Effector CD8-positive, alpha-beta T cell (primary cell): ENCODE measurements around the gene C6.
"Not testable (repeated sequence)": the region's sequence is repeated elsewhere in the genome, so short reads cannot be mapped to it uniquely, and the experiment has no call there.

Source experiments
- DNase-seq: peaks from one replicate; lab custom pipeline; 2025; lab: John Stamatoyannopoulos, UW

Gene C6

GRCh38 chr5:41199660-41200059 is 13.7 kb downstream of the C6 start:
- DNase-seq, result no peak

GRCh38 chr5:41196197-41196596 is 17.1 kb downstream of the C6 start:
- DNase-seq, result no peak

- no peak for DNase-seq
Observed at GRCh38 chr5:41195228-41195627, 18.1 kb downstream of the C6 start.

- DNase-seq, result no peak
Observed at GRCh38 chr5:41194339-41194738, 19.0 kb downstream of the C6 start.

- no peak for DNase-seq
Observed at GRCh38 chr5:41193456-41194205, 19.7 kb downstream of the C6 start.

- no peak for DNase-seq
Observed at GRCh38 chr5:41191249-41191648, 22.1 kb downstream of the C6 start.

GRCh38 chr5:41186143-41186542 is 27.2 kb downstream of the C6 start:
- no peak for DNase-seq

GRCh38 chr5:41183331-41183730 is 30.0 kb downstream of the C6 start:
- not testable (repeated sequence) for DNase-seq

GRCh38 chr5:41182666-41183065 is 30.7 kb downstream of the C6 start:
- no peak for DNase-seq

- DNase-seq, result no peak
Observed at GRCh38 chr5:41181691-41182564, 31.4 kb downstream of the C6 start.

- DNase-seq, result no peak
Observed at GRCh38 chr5:41176952-41177351, 36.4 kb downstream of the C6 start.

- no peak for DNase-seq
Observed at GRCh38 chr5:41172012-41172411, 41.3 kb downstream of the C6 start.

GRCh38 chr5:41161271-41161670 is 52.1 kb downstream of the C6 start:
- DNase-seq, result no peak

- no peak for DNase-seq
Observed at GRCh38 chr5:41157272-41157894, 55.9 kb downstream of the C6 start.

- no peak for DNase-seq
Observed at GRCh38 chr5:41156739-41157138, 56.6 kb downstream of the C6 start.

- DNase-seq, result no peak
Observed at GRCh38 chr5:41154491-41154890, 58.8 kb downstream of the C6 start.

- DNase-seq, result no peak
Observed at GRCh38 chr5:41151564-41151963, 61.8 kb downstream of the C6 start.

- DNase-seq, result no peak
Observed at GRCh38 chr5:41148448-41148847, 64.9 kb downstream of the C6 start.

- no peak for DNase-seq
Observed at GRCh38 chr5:41145306-41145705, 68.0 kb downstream of the C6 start.

- DNase-seq, result no peak
Observed at GRCh38 chr5:41143131-41143901, 70.0 kb downstream of the C6 start.

GRCh38 chr5:41127967-41128690 is 85.2 kb downstream of the C6 start:
- DNase-seq, result no peak
